ES-I3 (cell line): ENCODE data around the gene CLRN3.

Experiments
- H3K36me3 ChIP-seq: 2 replicates; pipeline ENCODE4 v1.6.1; 2013; ENCODE audit warnings: mild to moderate bottlenecking, low read length, control low read depth, moderate library complexity; ENCODE audit not compliant: insufficient read depth
- H3K4me1 ChIP-seq: 2 replicates; pipeline ENCODE4 v1.6.1; 2013; ENCODE audit warnings: mild to moderate bottlenecking, control low read depth, low read length; ENCODE audit not compliant: insufficient read depth
- H3K9ac ChIP-seq: 2 replicates; pipeline ENCODE4 v1.6.1; 2013; ENCODE audit warnings: low read depth, mild to moderate bottlenecking, low read length, moderate library complexity
- H3K9me3 ChIP-seq: 2 replicates; pipeline ENCODE4 v1.6.1; 2013; ENCODE audit warnings: mild to moderate bottlenecking, low read length, moderate library complexity; ENCODE audit not compliant: control insufficient read depth, insufficient read depth

The CLRN3 gene

GRCh38 chr10:127894146-127894545 lies 1.4 kb upstream of the CLRN3 start:
- Histone ChIP-seq H3K36me3 (no peaks in the 10 kb centered on the region), H3K9ac (no peak overlapping the region), H3K9me3 (no peaks in the 10 kb centered on the region), H3K4me1 (no peaks in the 10 kb centered on the region)

- no peaks in the 10 kb centered on the region for H3K36me3 ChIP-seq
- H3K9ac ChIP-seq: no peak overlapping the region
- H3K4me1 ChIP-seq: no peaks in the 10 kb centered on the region
- H3K9me3 ChIP-seq: no peaks in the 10 kb centered on the region
Measured at GRCh38 chr10:127890832-127891334, 1.9 kb downstream of the CLRN3 start.

GRCh38 chr10:127890216-127890615 lies 2.5 kb downstream of the CLRN3 start:
- no peaks in the 10 kb centered on the region for H3K4me1 ChIP-seq
- H3K9me3 ChIP-seq: no peaks in the 10 kb centered on the region
- H3K36me3 ChIP-seq: no peaks in the 10 kb centered on the region
- no peak overlapping the region for H3K9ac ChIP-seq

GRCh38 chr10:127889605-127890195 lies 3.0 kb downstream of the CLRN3 start:
- no peak overlapping the region for H3K9ac ChIP-seq
- H3K36me3 ChIP-seq: no peaks in the 10 kb centered on the region
- no peaks in the 10 kb centered on the region for H3K9me3 ChIP-seq
- no peaks in the 10 kb centered on the region for H3K4me1 ChIP-seq

- Histone ChIP-seq H3K36me3 (no peaks in the 10 kb centered on the region), H3K4me1 (no peaks in the 10 kb centered on the region), H3K9ac (no peak overlapping the region), H3K9me3 (no peaks in the 10 kb centered on the region)
Measured at GRCh38 chr10:127888521-127889312, 4.0 kb downstream of the CLRN3 start.

GRCh38 chr10:127887541-127888415 lies 5.0 kb downstream of the CLRN3 start:
- Histone ChIP-seq H3K4me1 (no peaks in the 10 kb centered on the region), H3K36me3 (no peaks in the 10 kb centered on the region), H3K9me3 (no peaks in the 10 kb centered on the region), H3K9ac (no peak overlapping the region)

GRCh38 chr10:127886371-127887051 lies 6.2 kb downstream of the CLRN3 start:
- H3K9me3 ChIP-seq: no peaks in the 10 kb centered on the region
- no peak overlapping the region for H3K9ac ChIP-seq
- no peaks in the 10 kb centered on the region for H3K36me3 ChIP-seq
- no peaks in the 10 kb centered on the region for H3K4me1 ChIP-seq

GRCh38 chr10:127884501-127884900 lies 8.2 kb downstream of the CLRN3 start:
- no peaks in the 10 kb centered on the region for H3K36me3 ChIP-seq
- no peak overlapping the region for H3K9ac ChIP-seq
- H3K4me1 ChIP-seq: no peaks in the 10 kb centered on the region
- H3K9me3 ChIP-seq: no peaks in the 10 kb centered on the region

- no peak overlapping the region for H3K9ac ChIP-seq
Measured at GRCh38 chr10:127883516-127883915, 9.2 kb downstream of the CLRN3 start.

GRCh38 chr10:127882801-127883459 lies 9.8 kb downstream of the CLRN3 start:
- no peaks in the 10 kb centered on the region for H3K9me3 ChIP-seq
- H3K4me1 ChIP-seq: no peaks in the 10 kb centered on the region
- H3K9ac ChIP-seq: no peak overlapping the region
- no peaks in the 10 kb centered on the region for H3K36me3 ChIP-seq

More at GRCh38 chr10:127883516-127883915, 9.2 kb downstream of the CLRN3 start:
- H3K36me3 ChIP-seq: no peaks in the 10 kb centered on the region
- H3K9me3 ChIP-seq: no peaks in the 10 kb centered on the region
- no peaks in the 10 kb centered on the region for H3K4me1 ChIP-seq

GRCh38 chr10:127882391-127882790 lies 10.3 kb downstream of the CLRN3 start:
- no peaks in the 10 kb centered on the region for H3K9me3 ChIP-seq
- no peak overlapping the region for H3K9ac ChIP-seq
- H3K4me1 ChIP-seq: no peaks in the 10 kb centered on the region
- H3K36me3 ChIP-seq: no peaks in the 10 kb centered on the region

- Histone ChIP-seq H3K9me3 (no peaks in the 10 kb centered on the region), H3K9ac (no peak overlapping the region), H3K36me3 (no peaks in the 10 kb centered on the region), H3K4me1 (no peaks in the 10 kb centered on the region)
Measured at GRCh38 chr10:127881262-127881661, 11.5 kb downstream of the CLRN3 start.

GRCh38 chr10:127880557-127880956 lies 12.2 kb downstream of the CLRN3 start:
- H3K4me1 ChIP-seq: no peaks in the 10 kb centered on the region
- H3K9ac ChIP-seq: no peak overlapping the region
- no peaks in the 10 kb centered on the region for H3K36me3 ChIP-seq
- no peaks in the 10 kb centered on the region for H3K9me3 ChIP-seq
